Heart left ventricle (tissue), 16 donors: Measurements from ENCODE around the gene CHEK2. TPM values are rescaled to one million over a fixed set of nuclear protein-coding genes. Genes with fewer than 3 reads are reported as not detected.
"Not testable (repeated sequence)": the region's sequence is repeated elsewhere in the genome, so short reads cannot be mapped to it uniquely, and the experiment has no call there.

Source experiments
- ATAC-seq, 4 donors: fragments of 200-7000 bp; cut with Tn5 transposase; one replicate each; pipeline ENCODE4 v1.9.1; 2020 to 2022; ENCODE audit warnings: moderate library complexity in 4 of 4, mild to moderate bottlenecking in 3 of 4, moderate number of reproducible peaks in 1 of 4
- DNase-seq, 5 donors: peaks; one replicate each; pipeline ENCODE4 v3.0.0-alpha.2; 2020
- H3K27ac ChIP-seq, 12 donors: fragments of 200-600 bp; sonication (generic) in 4 of 12; one replicate each; pipeline versions ENCODE4 v1.5.0 to v1.8.0; 2016 to 2022; ENCODE audit warnings: mild to moderate bottlenecking in 2 of 12
- H3K27me3 ChIP-seq, 9 donors: fragments of 200-600 bp; sonication (generic) in 2 of 9; one replicate each; pipeline versions ENCODE4 v1.5.1 to v1.8.0; 2016 to 2022; ENCODE audit warnings: mild to moderate bottlenecking in 3 of 9
- H3K36me3 ChIP-seq, 9 donors: fragments of 200-600 bp; sonication (generic) in 2 of 9; one replicate each; pipeline versions ENCODE4 v1.5.0 to v1.8.0; 2018 to 2022; ENCODE audit warnings: mild to moderate bottlenecking in 2 of 9
- H3K4me1 ChIP-seq, 12 donors: fragments of 200-600 bp; sonication (generic) in 4 of 12; one replicate each; pipeline versions ENCODE4 v1.5.0 to v1.8.0; 2016 to 2022; ENCODE audit warnings: mild to moderate bottlenecking in 3 of 12
- H3K4me3 ChIP-seq, 12 donors: fragments of 200-600 bp; sonication (generic) in 4 of 12; one replicate each; pipeline versions ENCODE4 v1.5.0 to v1.8.0; 2017 to 2022; ENCODE audit warnings: mild to moderate bottlenecking in 9 of 12, moderate library complexity in 4 of 12
- H3K9me3 ChIP-seq, 12 donors: fragments of 200-600 bp; sonication (generic) in 4 of 12; one replicate each; pipeline versions ENCODE4 v1.5.0 to v1.8.0; 2016 to 2022; ENCODE audit warnings: mild to moderate bottlenecking in 1 of 12
- POLR2A ChIP-seq, 2 donors: fragments of 450-650 bp; IDR thresholded peaks; one replicate each; pipeline ENCODE4 v1.6.1; 2017; ENCODE audit warnings: antibody characterized with exemption in 2 of 2, mild to moderate bottlenecking in 2 of 2, moderate library complexity in 2 of 2
- WGBS, 4 donors: extraction: QIAGEN DNeasy Blood & Tissue Kit in 2 of 4; methylation state at CpG; one replicate each; pipeline versions ENCODE4 v1.1.5 to v1.1.7; 2013 to 2018; 5-methylcytosine and 5-hydroxymethylcytosine counted together
- intact Hi-C, 10 donors: fragments of 100-400 bp; cut with DNase I; formaldehyde crosslinking; loops; one replicate each; pipeline versions ENCODE4 v1.11.1 to v1.14.2; 2022
- polyA plus RNA-seq, 2 donors: library from polyadenylated mRNA; stranded (reverse); fragments of 200-250 nt; gene quantifications; one replicate each; pipeline ENCODE4 v1.2.3, GENCODE V29; 2013
- total RNA-seq, 9 donors: library from RNA; depleted of rRNA in 2 of 9; stranded (reverse); fragments of >200 nt in 2 of 9; fragmentation: NEBNext Ultra II Directional in 3 of 9; extraction: Animal tissue kit (Norgen Biotek cat#: 25700) in 3 of 9; gene quantifications; one replicate each; pipeline versions ENCODE4 v1.1.0 to v1.2.4, GENCODE V29; 2016 to 2023
- TF ChIP-seq, protein P1 (sequence below), 12 donors: fragments of 200-600 bp; sonication (generic) in 4 of 12; IDR thresholded peaks; one replicate each; pipeline versions ENCODE4 v1.5.0 to v1.8.0; 2018 to 2022; ENCODE audit warnings: antibody characterized with exemption in 12 of 12, mild to moderate bottlenecking in 5 of 12
- donor health status: ischemic (EF 13 %, LVEDD 7.1; RV severe dilation, severe dysfunction).
- donor health status: healthy with polysubstance abuse.
- donor health status: DM: no; HTN: yes; CAD: no.
- donor health status: DM: no; HTN: no; CAD: no.
- donor health status: ischemic (EF 25% LVEDD 6.9; RV normal size, moderate dysfunction).
- donor health status: ischemic (EF 25% LVEDD 5.7; RV mildly dilated, moderate dysfunction).
- donor health status: healthy.
- donor health status: DM: yes; HTN: yes; CAD: no.
- donor health status: ischemic (EF 35%, LVEDD 5.7; RV mildly dilated, moderate dysfunction).
- donor health status: nonischemic (EF 11% LVEDD 7.7; RV severe dilation, severe dysfunction).
- donor health status: DM: yes; HTN: yes; CAD: no.
- donor health status: PGD.
- donor health status: ischemic (EF 29% LVEDD 5.4; RV normal size, mild dysfunction).
- donor health status: nonischemic (EF 23%, LVEDD 6.1; RV moderate dilation, normal function).

CHEK2 gene
- total and polyA plus RNA-seq, 11 donors, result 1.1 to 7.8 (median 2.3) TPM

GRCh38 chr22:28702891-28703290 lies 38.7 kb downstream of the CHEK2 start:
- intact Hi-C loops, result no loop called here
- Histone ChIP-seq H3K27me3 (no peaks in the 10 kb centered on the region), H3K9me3 (no peaks in the 10 kb centered on the region), H3K27ac (no peak overlapping the region), H3K4me3 (no peak overlapping the region), H3K36me3 (no peaks in the 10 kb centered on the region), H3K4me1 (no peaks in the 10 kb centered on the region)
- 95 to 100% (median 96%) methylated on average over 2 of the region's 2 CpGs for WGBS, 4 donors
- no peak for TF ChIP-seq POLR2A (IDR thresholded peaks at IDR 0.05)
- TF ChIP-seq, protein P1, sequence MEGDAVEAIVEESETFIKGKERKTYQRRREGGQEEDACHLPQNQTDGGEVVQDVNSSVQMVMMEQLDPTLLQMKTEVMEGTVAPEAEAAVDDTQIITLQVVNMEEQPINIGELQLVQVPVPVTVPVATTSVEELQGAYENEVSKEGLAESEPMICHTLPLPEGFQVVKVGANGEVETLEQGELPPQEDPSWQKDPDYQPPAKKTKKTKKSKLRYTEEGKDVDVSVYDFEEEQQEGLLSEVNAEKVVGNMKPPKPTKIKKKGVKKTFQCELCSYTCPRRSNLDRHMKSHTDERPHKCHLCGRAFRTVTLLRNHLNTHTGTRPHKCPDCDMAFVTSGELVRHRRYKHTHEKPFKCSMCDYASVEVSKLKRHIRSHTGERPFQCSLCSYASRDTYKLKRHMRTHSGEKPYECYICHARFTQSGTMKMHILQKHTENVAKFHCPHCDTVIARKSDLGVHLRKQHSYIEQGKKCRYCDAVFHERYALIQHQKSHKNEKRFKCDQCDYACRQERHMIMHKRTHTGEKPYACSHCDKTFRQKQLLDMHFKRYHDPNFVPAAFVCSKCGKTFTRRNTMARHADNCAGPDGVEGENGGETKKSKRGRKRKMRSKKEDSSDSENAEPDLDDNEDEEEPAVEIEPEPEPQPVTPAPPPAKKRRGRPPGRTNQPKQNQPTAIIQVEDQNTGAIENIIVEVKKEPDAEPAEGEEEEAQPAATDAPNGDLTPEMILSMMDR (IDR thresholded peaks at IDR 0.05), result no peak
- ATAC-seq (no peak), DNase-seq (no peak)

DNA sequence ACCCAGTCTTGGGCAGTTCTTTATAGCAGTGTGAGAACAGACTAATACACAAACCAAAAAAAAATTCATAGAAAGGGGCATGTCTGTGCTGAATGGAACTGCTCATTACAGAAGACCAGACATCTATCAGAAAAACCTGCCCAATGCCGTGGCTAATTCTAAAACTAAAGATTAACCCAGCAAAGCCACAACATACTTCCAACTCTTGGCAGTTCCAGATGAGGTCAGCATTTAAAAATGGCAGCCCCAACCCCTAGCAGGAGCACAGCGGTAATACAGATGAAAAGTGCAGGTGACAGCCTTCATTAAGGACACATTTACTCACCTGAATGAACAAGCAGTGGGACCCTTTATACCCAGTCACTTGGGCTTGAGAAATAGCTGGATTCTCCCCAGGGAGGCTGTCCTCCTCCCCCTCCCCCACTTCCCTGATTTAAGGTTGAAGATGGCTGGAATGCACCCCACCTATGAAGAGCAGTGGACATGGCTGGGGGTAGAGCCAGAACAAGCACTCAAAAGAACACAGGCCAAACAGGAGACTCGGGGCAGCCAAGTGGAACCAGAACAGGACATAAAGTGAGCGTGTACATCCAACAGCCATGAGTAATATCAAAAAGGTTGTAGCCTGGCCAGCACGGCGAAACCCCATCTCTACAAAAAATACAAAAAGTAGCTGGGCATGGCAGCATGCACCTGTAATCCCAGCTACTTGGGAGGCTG lies 48.4 kb downstream of the CHEK2 start:
- 91 to 93% (median 93%) methylated on average over 6 of the region's 6 CpGs for WGBS, 4 donors
- H3K36me3 ChIP-seq, H3K4me1 ChIP-seq, H3K4me3 ChIP-seq, H3K9me3 ChIP-seq, H3K27me3 ChIP-seq, intact Hi-C loops, ATAC-seq, H3K27ac ChIP-seq, DNase-seq: not testable (repeated sequence)

DNA sequence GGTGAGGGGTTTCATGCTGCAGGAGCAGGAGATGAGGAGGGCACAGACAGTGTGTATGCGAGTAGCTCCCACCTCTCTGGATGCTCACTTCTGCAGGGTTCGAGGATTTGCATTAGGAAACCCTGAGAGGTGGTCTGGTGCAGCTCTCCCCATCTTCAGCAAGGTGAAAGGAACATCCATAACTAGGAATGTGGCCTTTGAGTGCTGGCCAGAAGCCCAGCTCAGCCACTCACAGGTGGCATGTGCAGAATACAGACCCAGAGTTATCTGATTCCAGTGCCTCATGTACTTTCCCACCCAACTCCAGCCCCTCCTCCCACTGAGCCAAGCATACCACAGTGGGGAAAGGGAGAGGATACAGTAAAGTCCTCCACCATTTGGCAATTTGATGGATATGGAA lies 51.8 kb downstream of the CHEK2 start:
- ATAC-seq, H3K27me3 ChIP-seq, H3K4me3 ChIP-seq, DNase-seq, H3K9me3 ChIP-seq, intact Hi-C loops, H3K4me1 ChIP-seq, H3K36me3 ChIP-seq, H3K27ac ChIP-seq: not testable (repeated sequence)
- 79 to 95% (median 84%) methylated on average over 2 of the region's 2 CpGs for WGBS, 4 donors

- H3K27ac ChIP-seq, DNase-seq, intact Hi-C loops, H3K9me3 ChIP-seq, H3K36me3 ChIP-seq, ATAC-seq, H3K4me3 ChIP-seq: not testable (repeated sequence)
- Histone ChIP-seq H3K4me1 (peaks cover 0 to 14% (median 0%) of the 10 kb centered on the region in 12 donors), H3K27me3 (peaks cover 0 to 16% (median 0%) of the 10 kb centered on the region in 9 donors)
- 89 to 93% (median 92%) methylated on average over 4 of the region's 4 CpGs for WGBS, 4 donors
Observed at GRCh38 chr22:28682966-28683365, 58.7 kb downstream of the CHEK2 start.

GRCh38 chr22:28680813-28681490 lies 60.7 kb downstream of the CHEK2 start:
- H3K27ac ChIP-seq, DNase-seq, ATAC-seq, intact Hi-C loops, H3K36me3 ChIP-seq, H3K4me3 ChIP-seq, H3K9me3 ChIP-seq: not testable (repeated sequence)
- peaks cover 0 to 14% (median 0%) of the 10 kb centered on the region in 12 donors for H3K4me1 ChIP-seq
- WGBS, 4 donors, result 86 to 94% (median 93%) methylated on average over 5 of the region's 5 CpGs
- peaks cover 0 to 27% (median 0%) of the 10 kb centered on the region in 9 donors for H3K27me3 ChIP-seq

DNA sequence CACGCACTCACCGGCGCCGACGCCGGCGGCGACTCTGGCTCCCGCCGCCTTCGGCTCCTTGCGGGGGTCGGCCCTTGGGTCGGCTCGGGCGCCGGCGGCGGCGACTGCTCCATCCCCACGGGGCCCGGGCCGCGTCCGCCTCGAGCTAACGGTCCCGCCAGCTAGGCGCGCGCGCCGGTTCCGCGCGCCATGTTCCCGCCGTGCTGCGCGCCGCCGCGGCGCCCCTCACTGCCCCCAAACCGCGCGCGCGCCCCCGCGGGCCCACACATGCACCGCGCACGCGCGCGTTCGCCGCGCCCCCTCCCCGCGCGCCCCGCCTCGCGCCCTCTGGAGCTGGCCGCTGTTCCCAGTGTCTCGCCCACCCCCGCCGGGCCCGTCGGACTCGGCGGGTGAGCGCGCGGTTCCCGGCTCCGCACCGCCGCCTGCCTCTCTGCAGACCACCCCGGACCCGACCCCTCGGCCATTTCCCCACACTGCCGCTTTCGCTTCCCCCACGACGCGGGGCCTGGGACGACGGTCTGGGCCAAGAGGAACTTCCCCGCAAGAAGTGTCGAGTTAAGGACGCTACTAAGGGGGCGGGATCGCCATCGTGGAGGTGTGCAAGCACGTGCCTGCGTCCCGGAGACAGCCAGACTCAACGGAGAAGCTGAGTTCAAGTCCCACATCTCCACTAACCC lies 61.9 kb downstream of the CHEK2 start, which contains the start of gene TTC28:
Gene TTC28, minus strand, starts transcription at position 230 of the 677 bp plus-strand sequence. Its CDS starts 117 bp downstream, at position 113.
- WGBS, 4 donors, result 0 to 5% (median 2%) methylated on average over 12 to 101 of the region's 101 CpGs
- not testable (repeated sequence) for ATAC-seq, H3K36me3 ChIP-seq, H3K9me3 ChIP-seq
- H3K4me1 ChIP-seq, result peaks cover 0 to 14% (median 2%) of the 10 kb centered on the region in 12 donors
- peaks cover 0 to 36% (median 0%) of the 10 kb centered on the region in 9 donors for H3K27me3 ChIP-seq
- H3K27ac ChIP-seq, result peak within 1 kb of the TSS in 11 of 12 donors; percentile 35 to 83 (median 62)
- intact Hi-C loops, result loop anchor here in 1 of 10 donors (1.0 to 10.0 kb wide), 2 partner anchors 31 to 65 kb away; no protein-coding TSS in a partner anchor
- peak; percentile 81 to 92 (median 89) for DNase-seq
- TF ChIP-seq, protein P1 (IDR thresholded peaks at IDR 0.05), result peak in 2 of 12 donors; percentile 4 to 22
- H3K4me3 ChIP-seq, result peak within 1 kb of the TSS; percentile 67 to 99 (median 86)

DNA sequence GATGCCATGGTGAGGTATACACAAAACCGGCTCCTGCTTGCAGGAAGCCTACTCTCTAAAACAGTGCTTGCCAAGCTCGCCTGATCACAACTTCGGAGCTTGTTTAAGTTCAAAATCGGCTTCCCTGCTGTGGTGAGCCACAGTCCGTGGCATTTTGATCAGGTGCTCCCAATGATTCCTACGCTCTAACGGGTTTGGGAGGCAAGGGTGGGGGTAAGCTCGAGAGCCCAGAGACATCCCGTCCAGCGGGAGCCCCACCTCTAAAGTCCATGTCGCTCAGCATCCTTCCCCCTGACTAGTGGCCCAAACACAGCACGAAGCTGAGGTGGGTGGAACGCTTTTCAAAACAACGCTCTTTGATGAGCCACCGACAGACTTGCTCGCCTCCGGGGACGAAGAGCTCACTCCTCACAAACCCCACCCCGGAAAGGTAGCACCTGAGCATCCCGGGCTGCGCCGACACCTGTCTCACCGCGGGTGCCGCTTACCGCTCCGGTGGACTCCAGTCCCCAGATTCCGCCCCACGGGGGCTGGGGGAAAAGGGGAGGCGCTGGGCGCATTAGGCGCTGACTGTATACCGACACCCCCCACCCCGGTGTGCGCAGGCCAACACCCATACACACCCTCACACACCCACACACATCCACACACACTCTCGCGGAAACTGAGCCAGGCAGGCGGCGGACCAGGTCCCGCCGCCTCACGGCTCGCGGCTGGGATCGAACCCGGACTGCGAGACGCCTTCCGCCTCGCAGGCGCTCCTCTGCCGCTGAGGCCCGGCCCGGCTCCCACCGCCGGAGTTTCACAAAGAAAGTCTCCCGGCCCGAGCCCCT lies 62.6 kb downstream of the CHEK2 start:
- intact Hi-C loops, result loop anchor here in 1 of 10 donors (1.0 to 10.0 kb wide), 2 partner anchors 31 to 64 kb away; no protein-coding TSS in a partner anchor
- not testable (repeated sequence) for H3K9me3 ChIP-seq, H3K36me3 ChIP-seq, ATAC-seq
- Histone ChIP-seq H3K27ac (peak overlapping the region in 11 of 12 donors; percentile 35 to 83 (median 62)), H3K4me3 (peak overlapping the region; percentile 67 to 99 (median 86)), H3K4me1 (peaks cover 0 to 14% (median 2%) of the 10 kb centered on the region in 12 donors), H3K27me3 (peaks cover 0 to 38% (median 0%) of the 10 kb centered on the region in 9 donors)
- DNase-seq, result peak; percentile 12 to 75 (median 30)
- WGBS, 4 donors, result 11 to 28% (median 12%) methylated on average over 23 to 58 of the region's 58 CpGs
